ENCODE results near the gene P2RX6.
A peak's percentile ranks its signal among the peaks of the same experiment; 100 is the strongest.
"Not testable (repeated sequence)": the region's sequence is repeated elsewhere in the genome, so short reads cannot be mapped to it uniquely, and the experiment has no call there.

P2RX6 gene

GRCh38 chr22:21054714-21055563, 40.0 kb downstream of the P2RX6 start:
- H3K4me1 Mint-ChIP-seq (ENCODE audit: low read depth): peaks cover 14% of the 10 kb centered on the region
- no peaks in the 10 kb centered on the region for H3K36me3 Mint-ChIP-seq
- no peaks in the 10 kb centered on the region for H3K9me3 Mint-ChIP-seq (ENCODE audit: low read depth)
- no peak overlapping the region for H3K4me3 Mint-ChIP-seq
- no peak overlapping the region for H3K27ac Mint-ChIP-seq
- no peaks in the 10 kb centered on the region for H3K27me3 Mint-ChIP-seq

- H3K27ac Mint-ChIP-seq: no peak overlapping the region
- no peaks in the 10 kb centered on the region for H3K36me3 Mint-ChIP-seq
- no peaks in the 10 kb centered on the region for H3K27me3 Mint-ChIP-seq
- H3K4me1 Mint-ChIP-seq (ENCODE audit: low read depth): peaks cover 14% of the 10 kb centered on the region
- no peak overlapping the region for H3K4me3 Mint-ChIP-seq
- no peaks in the 10 kb centered on the region for H3K9me3 Mint-ChIP-seq (ENCODE audit: low read depth)
Observed at GRCh38 chr22:21055564-21055834, 40.5 kb downstream of the P2RX6 start.

DNA sequence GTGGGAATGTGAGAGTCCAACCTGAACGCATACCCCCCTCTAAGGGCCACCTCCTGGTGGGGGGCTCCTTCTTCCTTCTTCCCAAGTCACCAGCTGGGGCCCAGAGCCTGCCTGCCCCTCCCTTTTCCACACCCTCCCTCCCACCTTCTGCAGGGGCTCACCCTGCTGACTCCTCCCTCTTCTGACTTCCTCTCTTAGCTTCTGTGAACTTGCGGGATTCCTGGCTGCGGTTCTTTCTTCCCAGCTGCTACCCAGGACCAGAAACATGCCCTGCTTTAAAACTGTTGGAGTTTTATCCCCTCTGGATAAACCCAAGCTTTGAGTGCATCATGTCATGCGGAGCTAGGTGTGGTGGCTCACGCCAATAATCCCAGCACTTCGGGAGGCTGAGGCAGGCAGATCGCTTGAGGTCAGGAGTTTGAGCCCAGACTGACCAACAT, 40.9 kb downstream of the P2RX6 start:
- H3K36me3 Mint-ChIP-seq: no peaks in the 10 kb centered on the region
- H3K9me3 Mint-ChIP-seq (ENCODE audit: low read depth): no peaks in the 10 kb centered on the region
- H3K4me3 Mint-ChIP-seq: peak overlapping the region; percentile 46
- no peaks in the 10 kb centered on the region for H3K27me3 Mint-ChIP-seq
- H3K4me1 Mint-ChIP-seq (ENCODE audit: low read depth): peaks cover 14% of the 10 kb centered on the region
- H3K27ac Mint-ChIP-seq: no peak overlapping the region

GRCh38 chr22:21060363-21060762, 45.4 kb downstream of the P2RX6 start:
- not testable (repeated sequence) for H3K27me3 Mint-ChIP-seq; H3K27ac Mint-ChIP-seq; H3K4me3 Mint-ChIP-seq; H3K36me3 Mint-ChIP-seq; H3K9me3 Mint-ChIP-seq (ENCODE audit: low read depth)
- peaks cover 13% of the 10 kb centered on the region for H3K4me1 Mint-ChIP-seq (ENCODE audit: low read depth)

DNA sequence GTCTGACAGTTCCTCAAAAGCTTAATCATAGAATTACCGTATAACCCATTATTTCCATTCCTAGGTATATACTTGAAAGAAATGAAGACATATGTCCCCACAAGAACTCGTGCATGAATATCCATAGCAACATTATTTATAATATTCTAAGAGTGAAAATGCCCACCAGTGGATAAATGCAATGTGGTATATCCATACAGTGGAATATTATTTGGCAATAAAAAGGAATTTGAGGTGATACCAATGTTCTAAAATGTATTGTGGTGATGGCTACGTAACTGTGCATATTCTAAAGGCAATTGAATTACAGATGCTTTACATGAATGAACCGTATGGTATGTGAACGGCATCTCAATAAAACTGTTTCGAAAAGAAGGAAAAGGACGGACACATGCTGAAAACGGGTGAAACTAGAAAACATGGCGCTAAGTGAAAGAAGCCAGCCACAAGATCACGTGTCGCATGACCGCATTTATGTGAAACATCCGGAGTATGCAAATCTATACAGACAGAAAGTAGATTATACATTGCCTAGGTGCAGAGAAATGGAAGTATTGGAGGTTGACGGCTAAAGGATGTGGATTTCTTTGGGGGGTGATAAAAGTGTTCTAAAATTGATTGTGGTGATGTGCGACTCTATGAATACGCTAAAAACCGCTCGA, 46.8 kb downstream of the P2RX6 start:
- H3K4me1 Mint-ChIP-seq (ENCODE audit: low read depth); H3K36me3 Mint-ChIP-seq; H3K27me3 Mint-ChIP-seq; H3K27ac Mint-ChIP-seq; H3K9me3 Mint-ChIP-seq (ENCODE audit: low read depth); H3K4me3 Mint-ChIP-seq: not testable (repeated sequence)

- not testable (repeated sequence) for H3K27me3 Mint-ChIP-seq; H3K4me3 Mint-ChIP-seq; H3K4me1 Mint-ChIP-seq (ENCODE audit: low read depth); H3K36me3 Mint-ChIP-seq; H3K9me3 Mint-ChIP-seq (ENCODE audit: low read depth); H3K27ac Mint-ChIP-seq
Observed at GRCh38 chr22:21064425-21064824, 49.5 kb downstream of the P2RX6 start.

DNA sequence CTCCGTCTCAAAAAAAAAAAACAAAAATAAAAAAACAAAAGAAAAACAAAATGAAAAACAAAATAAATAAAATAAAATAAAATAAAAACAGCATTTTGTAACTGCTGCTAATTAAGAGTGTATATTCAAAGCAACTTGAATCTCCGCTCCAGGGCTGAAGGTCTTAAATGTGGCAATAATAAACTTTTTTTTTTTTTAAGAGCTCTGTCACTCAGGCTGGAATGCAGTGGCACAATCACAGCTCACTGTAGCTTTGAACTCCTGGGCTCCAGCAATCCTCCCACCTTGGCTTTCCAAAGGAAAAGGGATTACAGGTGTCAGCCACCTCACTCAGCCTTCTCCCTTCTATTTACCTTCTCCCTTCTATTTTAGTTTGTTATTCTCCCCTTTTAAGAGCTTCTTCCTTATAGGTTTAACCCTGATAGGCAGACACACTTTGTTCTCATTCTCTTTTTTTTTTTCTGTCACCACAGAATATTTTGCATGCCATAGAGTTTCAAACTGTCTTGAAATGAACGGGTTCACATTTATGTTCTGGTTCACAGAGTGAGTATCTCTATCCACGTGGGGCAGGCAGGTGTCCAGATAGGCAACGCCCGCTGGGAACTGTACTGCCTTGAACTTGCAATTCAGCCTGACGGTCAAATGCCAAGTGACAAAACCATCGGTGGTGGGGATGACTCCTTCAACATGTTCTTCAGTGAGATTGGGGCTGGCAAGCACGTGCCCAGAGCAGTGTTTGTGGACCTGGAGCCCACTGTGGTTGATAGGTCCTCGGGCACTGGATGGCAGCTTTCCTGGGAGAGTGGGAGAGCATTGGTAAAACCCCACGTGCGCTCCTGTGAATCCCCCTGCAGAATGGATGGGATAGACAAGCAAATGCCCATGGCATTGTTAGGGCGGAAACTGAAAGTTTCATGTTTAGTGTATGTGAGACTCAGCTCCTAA, 50.2 kb downstream of the P2RX6 start:
- H3K27ac Mint-ChIP-seq: no peak overlapping the region
- H3K9me3 Mint-ChIP-seq (ENCODE audit: low read depth): no peaks in the 10 kb centered on the region
- H3K4me3 Mint-ChIP-seq: no peak overlapping the region
- peaks cover 4% of the 10 kb centered on the region for H3K27me3 Mint-ChIP-seq
- no peaks in the 10 kb centered on the region for H3K4me1 Mint-ChIP-seq (ENCODE audit: low read depth)
- H3K36me3 Mint-ChIP-seq: no peaks in the 10 kb centered on the region

GRCh38 chr22:21067075-21067900, 52.3 kb downstream of the P2RX6 start:
- H3K36me3 Mint-ChIP-seq: no peaks in the 10 kb centered on the region
- no peak overlapping the region for H3K27ac Mint-ChIP-seq
- H3K4me1 Mint-ChIP-seq (ENCODE audit: low read depth): no peaks in the 10 kb centered on the region
- peaks cover 4% of the 10 kb centered on the region for H3K27me3 Mint-ChIP-seq
- H3K9me3 Mint-ChIP-seq (ENCODE audit: low read depth): no peaks in the 10 kb centered on the region
- H3K4me3 Mint-ChIP-seq: no peak overlapping the region

DNA sequence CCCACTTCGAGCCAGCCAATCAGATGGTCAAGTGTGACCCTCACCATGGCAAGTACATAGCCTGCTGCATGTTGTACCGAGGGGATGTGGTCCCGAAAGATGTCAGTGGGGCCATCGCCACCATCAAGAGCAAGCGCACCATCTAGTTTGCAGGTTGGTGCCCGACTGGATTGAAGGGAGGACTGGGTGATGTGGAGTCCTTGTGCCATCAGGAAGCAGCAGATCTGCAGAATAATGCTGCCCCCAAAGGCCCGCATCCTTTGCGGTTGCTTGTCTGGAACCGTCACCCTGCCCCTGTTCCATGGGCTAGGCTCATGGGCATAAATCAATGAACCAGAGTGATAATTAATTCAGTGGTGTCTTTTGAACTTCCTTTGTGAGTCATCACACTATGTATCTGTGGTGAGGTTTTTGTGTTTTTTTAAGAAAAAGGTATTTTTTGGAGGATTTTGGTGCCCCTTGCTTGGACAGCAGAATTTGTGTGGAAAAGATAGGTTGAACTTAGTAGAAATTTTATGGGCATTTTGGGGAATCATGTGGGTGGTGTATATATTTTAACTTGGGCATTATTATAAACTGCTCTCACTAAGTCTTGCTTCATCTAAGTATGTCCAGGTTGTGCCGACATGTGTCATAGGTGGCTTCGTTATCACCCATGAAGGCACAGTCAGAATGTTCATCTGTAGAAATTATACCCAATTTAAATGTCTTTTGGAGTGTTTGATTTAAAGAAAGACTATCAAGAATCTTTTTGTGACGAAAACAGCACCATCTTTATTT, 53.1 kb downstream of the P2RX6 start:
- Mint-ChIP-seq H3K9me3 (ENCODE audit: low read depth) (no peaks in the 10 kb centered on the region), H3K4me1 (ENCODE audit: low read depth) (no peaks in the 10 kb centered on the region), H3K36me3 (no peaks in the 10 kb centered on the region), H3K4me3 (no peak overlapping the region), H3K27ac (no peak overlapping the region), H3K27me3 (peaks cover 4% of the 10 kb centered on the region)

- H3K9me3 Mint-ChIP-seq (ENCODE audit: low read depth): no peaks in the 10 kb centered on the region
- H3K36me3 Mint-ChIP-seq: no peaks in the 10 kb centered on the region
- H3K27ac Mint-ChIP-seq: no peak overlapping the region
- H3K4me3 Mint-ChIP-seq: no peak overlapping the region
- no peaks in the 10 kb centered on the region for H3K4me1 Mint-ChIP-seq (ENCODE audit: low read depth)
- H3K27me3 Mint-ChIP-seq: peaks cover 4% of the 10 kb centered on the region
Observed at GRCh38 chr22:21068681-21069276, 53.8 kb downstream of the P2RX6 start.

DNA sequence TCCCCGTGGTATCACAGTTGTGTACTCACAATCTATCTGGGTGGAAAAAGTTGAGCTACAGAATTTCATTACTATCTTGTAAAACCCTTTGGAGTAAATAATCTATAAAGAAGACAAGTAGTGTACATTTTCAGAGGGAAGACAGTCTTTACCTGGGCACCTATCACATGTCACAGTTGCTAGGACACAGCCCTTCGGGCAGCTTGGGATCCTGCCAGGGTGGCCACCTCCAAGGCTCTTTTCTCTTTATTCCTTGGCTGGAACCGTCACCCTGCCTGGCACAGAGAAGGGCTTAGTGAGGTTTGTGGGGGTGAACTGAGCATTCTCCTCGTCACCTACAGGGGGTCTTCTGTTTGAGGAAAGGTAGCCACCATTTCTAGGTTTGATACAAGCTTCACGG, 54.4 kb downstream of the P2RX6 start:
- Mint-ChIP-seq H3K4me1 (ENCODE audit: low read depth) (no peaks in the 10 kb centered on the region), H3K36me3 (no peaks in the 10 kb centered on the region), H3K4me3 (no peak overlapping the region), H3K27me3 (peaks cover 4% of the 10 kb centered on the region), H3K9me3 (ENCODE audit: low read depth) (no peaks in the 10 kb centered on the region), H3K27ac (no peak overlapping the region)

DNA sequence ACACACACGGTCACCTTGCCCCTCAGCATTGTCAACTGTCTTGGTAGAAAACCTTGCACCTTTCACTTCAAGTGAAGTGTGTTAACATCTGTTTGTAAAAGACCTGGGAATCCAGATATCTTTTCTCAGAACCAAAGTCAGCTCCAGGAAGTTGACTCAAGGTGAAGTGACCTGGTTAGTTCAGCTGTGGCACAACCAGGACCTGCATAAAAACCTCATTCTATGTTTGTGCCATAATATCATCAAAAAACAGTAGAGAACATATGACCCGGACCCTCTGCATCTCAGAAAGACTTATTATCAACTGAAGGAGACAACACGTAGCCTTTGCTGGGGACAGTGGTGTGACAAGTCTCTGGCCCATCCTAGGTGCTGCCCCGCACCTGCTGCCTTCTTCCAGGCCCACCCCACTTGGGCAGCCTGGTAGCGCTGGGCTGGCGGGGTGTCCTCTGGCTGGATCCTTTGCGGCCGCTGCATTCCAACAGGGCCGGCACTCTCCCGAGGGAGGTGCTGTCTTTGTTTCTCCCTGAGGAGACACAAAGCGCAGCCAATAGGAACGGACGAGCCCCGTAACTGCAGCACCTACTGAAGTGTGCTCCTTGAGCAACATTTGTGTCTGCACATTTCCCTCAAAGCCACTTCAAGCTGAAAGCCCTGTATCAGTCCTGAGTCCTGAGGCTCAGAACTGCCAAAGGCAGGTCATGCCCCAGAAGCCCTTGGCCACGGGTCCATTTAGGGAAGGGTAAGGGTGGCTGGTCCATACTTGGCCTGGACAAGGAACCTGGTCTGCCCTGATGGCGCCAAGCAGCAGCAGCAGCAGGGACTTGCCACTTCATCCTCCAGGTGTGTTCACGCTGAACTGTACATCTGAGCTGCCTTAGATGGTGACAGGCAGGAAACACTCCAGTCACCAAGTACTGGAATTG, 56.0 kb downstream of the P2RX6 start:
- no peaks in the 10 kb centered on the region for H3K27me3 Mint-ChIP-seq
- no peak overlapping the region for H3K27ac Mint-ChIP-seq
- H3K4me3 Mint-ChIP-seq: no peak overlapping the region
- no peaks in the 10 kb centered on the region for H3K36me3 Mint-ChIP-seq
- no peaks in the 10 kb centered on the region for H3K4me1 Mint-ChIP-seq (ENCODE audit: low read depth)
- no peaks in the 10 kb centered on the region for H3K9me3 Mint-ChIP-seq (ENCODE audit: low read depth)

GRCh38 chr22:21071796-21072195, 56.8 kb downstream of the P2RX6 start:
- H3K9me3 Mint-ChIP-seq (ENCODE audit: low read depth); H3K36me3 Mint-ChIP-seq; H3K27ac Mint-ChIP-seq; H3K27me3 Mint-ChIP-seq; H3K4me3 Mint-ChIP-seq; H3K4me1 Mint-ChIP-seq (ENCODE audit: low read depth): not testable (repeated sequence)

All from activated naive CD8-positive, alpha-beta T cell (primary cell).